HepG2 (cell line): ENCODE measurements around the gene MEF2D. TPM values are rescaled to one million over a fixed set of nuclear protein-coding genes. Genes with fewer than 3 reads are reported as not detected.

Experiments
- HOXA5 ChIP-seq: sonication (generic); formaldehyde crosslinking; IDR thresholded peaks from 2 replicates; pipeline ENCODE4 v1.4.0; 2020; ENCODE audit warnings: missing genetic modification reagents
- PAX8 ChIP-seq: sonication (generic); formaldehyde crosslinking; IDR thresholded peaks from 2 replicates; pipeline ENCODE4 v1.8.0; 2022; ENCODE audit warnings: mild to moderate bottlenecking, missing genetic modification reagents, borderline replicate concordance
- TRIM24 ChIP-seq: sonication (generic); formaldehyde crosslinking; IDR thresholded peaks from 2 replicates; pipeline ENCODE4 v1.8.0; 2022; ENCODE audit warnings: mild to moderate bottlenecking, missing genetic modification reagents
- ZBTB40 ChIP-seq, 2 experiments: fragments of 450-650 bp in 1 of 2; sonication (generic) in 1 of 2; formaldehyde crosslinking in 1 of 2; IDR thresholded peaks; 2 replicates each; pipeline versions ENCODE4 v1.6.1 to v1.8.0; 2016 to 2022; ENCODE audit warnings: antibody characterized with exemption in 1 of 2, mild to moderate bottlenecking in 1 of 2, missing genetic modification reagents in 1 of 2
- ZNF234 ChIP-seq: sonication (generic); formaldehyde crosslinking; conservative IDR thresholded peaks from 2 replicates; pipeline ENCODE4 v1.5.1; 2020; ENCODE audit warnings: mild to moderate bottlenecking, missing genetic modification reagents
- ZNF350 ChIP-seq: sonication (generic); formaldehyde crosslinking; IDR thresholded peaks from 2 replicates; pipeline ENCODE4 v1.4.0; 2020; ENCODE audit warnings: mild to moderate bottlenecking, low read depth, missing genetic modification reagents, borderline replicate concordance
- ZNF431 ChIP-seq: sonication (generic); formaldehyde crosslinking; IDR thresholded peaks from 2 replicates; pipeline ENCODE4 v1.9.0; 2022; ENCODE audit warnings: missing genetic modification reagents, low read depth, mild to moderate bottlenecking, borderline replicate concordance
- ZNF558 ChIP-seq: sonication (generic); formaldehyde crosslinking; IDR thresholded peaks from 2 replicates; pipeline ENCODE4 v1.9.0; 2022; ENCODE audit warnings: mild to moderate bottlenecking, missing genetic modification reagents, borderline replicate concordance
- ZNF562 ChIP-seq: sonication (generic); formaldehyde crosslinking; IDR thresholded peaks from 2 replicates; pipeline ENCODE4 v1.8.0; 2022; ENCODE audit warnings: missing genetic modification reagents, borderline replicate concordance
- ZNF619 ChIP-seq: sonication (generic); formaldehyde crosslinking; IDR thresholded peaks from 2 replicates; pipeline ENCODE4 v1.4.0; 2020; ENCODE audit warnings: mild to moderate bottlenecking, missing genetic modification reagents
- ZNF737 ChIP-seq: sonication (generic); formaldehyde crosslinking; IDR thresholded peaks from 2 replicates; pipeline ENCODE4 v1.5.0; 2020; ENCODE audit warnings: missing genetic modification reagents, mild to moderate bottlenecking, borderline replicate concordance
- polyA plus RNA-seq, 8 experiments: library from polyadenylated mRNA; depleted of rRNA in 3 of 8; stranded (reverse) in 7 of 8; unstranded in 1 of 8; fragments of >200 nt; fragmentation: Illumina TruSeq in 4 of 8; extraction: Trizol in 4 of 8; gene quantifications; 2 replicates each; pipeline versions ENCODE4 v1.2.1 to v1.2.3, GENCODE V29; 2011 to 2016; ENCODE audit warnings: low read depth in 4 of 8, missing spikeins in 1 of 8, mixed read lengths in 1 of 8; ENCODE audit not compliant: insufficient read depth in 1 of 8
- total RNA-seq, 5 experiments: library from RNA; depleted of rRNA; stranded (reverse); fragments of >200 nt; fragmentation: Illumina TruSeq; extraction: Trizol; gene quantifications; 2 replicates each; pipeline ENCODE4 v1.2.3, GENCODE V29; 2016; ENCODE audit warnings: low read depth in 1 of 5
- TF ChIP-seq, protein P1 (sequence below): sonication (generic); formaldehyde crosslinking; IDR thresholded peaks from 2 replicates; pipeline ENCODE4 v1.4.0; 2020; ENCODE audit warnings: missing genetic modification reagents
- TF ChIP-seq, protein P2 (sequence below): sonication (generic); formaldehyde crosslinking; IDR thresholded peaks from 2 replicates; pipeline ENCODE4 v1.4.0; 2020; ENCODE audit warnings: low read depth, mild to moderate bottlenecking, missing genetic modification reagents
- TF ChIP-seq, protein P3 (sequence below): sonication (generic); formaldehyde crosslinking; IDR thresholded peaks from 2 replicates; pipeline ENCODE4 v1.5.0; 2020; ENCODE audit warnings: missing genetic modification reagents, mild to moderate bottlenecking, borderline replicate concordance

Gene MEF2D
- total and polyA plus RNA-seq, 2 of the 13 experiments (the other 11 are each of a cell fraction or from before 2014, with no cell fraction given), result 1.6 to 3.9 TPM

DNA sequence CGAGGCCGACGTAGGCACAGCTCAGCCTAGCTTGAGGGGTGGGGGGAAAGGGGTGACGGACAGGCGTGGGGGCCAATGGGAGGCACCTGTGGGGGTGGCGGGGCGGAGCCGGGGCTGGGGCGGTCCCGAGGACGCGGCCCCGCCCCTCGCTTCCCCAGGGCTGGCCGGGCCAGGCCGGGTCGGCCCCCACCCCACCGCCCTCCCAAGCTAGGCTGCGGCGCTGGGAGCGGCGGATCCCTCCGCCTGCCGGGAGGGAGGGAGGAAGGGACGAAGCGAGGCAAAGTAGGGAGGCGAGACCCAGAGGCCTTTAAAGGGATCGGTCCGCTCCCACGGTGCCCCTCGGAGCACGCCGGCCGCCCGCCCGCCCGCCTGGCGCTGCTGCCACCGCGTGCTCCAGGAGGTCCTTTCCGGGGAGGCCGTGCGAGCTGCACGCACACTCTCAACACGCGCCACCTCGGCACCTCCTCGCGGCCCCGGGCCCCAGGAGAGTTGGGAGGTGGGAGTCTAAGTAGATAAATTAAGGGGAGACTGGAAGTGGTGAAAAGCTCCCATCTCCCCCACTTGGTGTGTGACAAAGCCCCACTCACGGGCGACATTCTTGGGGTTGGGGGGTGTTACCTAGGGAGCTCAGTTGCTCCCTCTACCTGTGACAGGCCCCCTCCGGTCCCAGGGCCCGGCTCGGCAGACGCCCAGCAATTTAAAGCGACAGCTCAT, 375 bp upstream of the MEF2D start (continued):
- TF ChIP-seq, protein P1, sequence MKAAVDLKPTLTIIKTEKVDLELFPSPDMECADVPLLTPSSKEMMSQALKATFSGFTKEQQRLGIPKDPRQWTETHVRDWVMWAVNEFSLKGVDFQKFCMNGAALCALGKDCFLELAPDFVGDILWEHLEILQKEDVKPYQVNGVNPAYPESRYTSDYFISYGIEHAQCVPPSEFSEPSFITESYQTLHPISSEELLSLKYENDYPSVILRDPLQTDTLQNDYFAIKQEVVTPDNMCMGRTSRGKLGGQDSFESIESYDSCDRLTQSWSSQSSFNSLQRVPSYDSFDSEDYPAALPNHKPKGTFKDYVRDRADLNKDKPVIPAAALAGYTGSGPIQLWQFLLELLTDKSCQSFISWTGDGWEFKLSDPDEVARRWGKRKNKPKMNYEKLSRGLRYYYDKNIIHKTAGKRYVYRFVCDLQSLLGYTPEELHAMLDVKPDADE (CRISPR knock-in tag), result no peak
- TF ChIP-seq ZNF234 (CRISPR knock-in tag) (no peak), ZNF737 (CRISPR knock-in tag) (peak; percentile 72; the same call in 1 of the 2 replicates), ZNF562 (CRISPR knock-in tag) (peak; percentile 40; the same call in 1 of the 2 replicates), PAX8 (no peak), TRIM24 (CRISPR knock-in tag) (no peak), ZNF350 (CRISPR knock-in tag) (peak; percentile 90), HOXA5 (CRISPR knock-in tag) (peak; percentile 64), ZNF431 (CRISPR knock-in tag) (peak; percentile 82), ZBTB40 (IDR thresholded peaks at IDR 0.05) (no peak), ZBTB40 (CRISPR knock-in tag; IDR thresholded peaks at IDR 0.05) (peak; percentile 52; the same call in 1 of the 2 replicates), ZNF619 (no peak), ZNF558 (CRISPR knock-in tag) (no peak)
- TF ChIP-seq, protein P2, sequence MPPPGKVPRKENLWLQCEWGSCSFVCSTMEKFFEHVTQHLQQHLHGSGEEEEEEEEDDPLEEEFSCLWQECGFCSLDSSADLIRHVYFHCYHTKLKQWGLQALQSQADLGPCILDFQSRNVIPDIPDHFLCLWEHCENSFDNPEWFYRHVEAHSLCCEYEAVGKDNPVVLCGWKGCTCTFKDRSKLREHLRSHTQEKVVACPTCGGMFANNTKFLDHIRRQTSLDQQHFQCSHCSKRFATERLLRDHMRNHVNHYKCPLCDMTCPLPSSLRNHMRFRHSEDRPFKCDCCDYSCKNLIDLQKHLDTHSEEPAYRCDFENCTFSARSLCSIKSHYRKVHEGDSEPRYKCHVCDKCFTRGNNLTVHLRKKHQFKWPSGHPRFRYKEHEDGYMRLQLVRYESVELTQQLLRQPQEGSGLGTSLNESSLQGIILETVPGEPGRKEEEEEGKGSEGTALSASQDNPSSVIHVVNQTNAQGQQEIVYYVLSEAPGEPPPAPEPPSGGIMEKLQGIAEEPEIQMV, result no peak
- TF ChIP-seq, protein P3, sequence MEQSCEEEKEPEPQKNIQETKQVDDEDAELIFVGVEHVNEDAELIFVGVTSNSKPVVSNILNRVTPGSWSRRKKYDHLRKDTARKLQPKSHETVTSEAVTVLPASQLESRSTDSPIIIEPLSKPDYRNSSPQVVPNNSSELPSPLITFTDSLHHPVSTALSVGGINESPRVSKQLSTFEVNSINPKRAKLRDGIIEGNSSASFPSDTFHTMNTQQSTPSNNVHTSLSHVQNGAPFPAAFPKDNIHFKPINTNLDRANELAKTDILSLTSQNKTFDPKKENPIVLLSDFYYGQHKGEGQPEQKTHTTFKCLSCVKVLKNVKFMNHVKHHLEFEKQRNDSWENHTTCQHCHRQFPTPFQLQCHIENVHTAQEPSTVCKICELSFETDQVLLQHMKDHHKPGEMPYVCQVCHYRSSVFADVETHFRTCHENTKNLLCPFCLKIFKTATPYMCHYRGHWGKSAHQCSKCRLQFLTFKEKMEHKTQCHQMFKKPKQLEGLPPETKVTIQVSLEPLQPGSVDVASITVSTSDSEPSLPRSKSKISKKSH (CRISPR knock-in tag), result peak; percentile 66; the same call in 1 of the 2 replicates
